GM19328 (cell line): ENCODE measurements around the gene ADAMTS20.
"Not testable (repeated sequence)": the region's sequence is repeated elsewhere in the genome, so short reads cannot be mapped to it uniquely, and the experiment has no call there.

Experiments used
- ATAC-seq: cut with Tn5 transposase; IDR thresholded peaks from one replicate; pipeline ENCODE4 v1.9.1; 2021; ENCODE audit warnings: mild to moderate bottlenecking, moderate library complexity; ENCODE audit not compliant: unreplicated experiment

Gene ADAMTS20

DNA sequence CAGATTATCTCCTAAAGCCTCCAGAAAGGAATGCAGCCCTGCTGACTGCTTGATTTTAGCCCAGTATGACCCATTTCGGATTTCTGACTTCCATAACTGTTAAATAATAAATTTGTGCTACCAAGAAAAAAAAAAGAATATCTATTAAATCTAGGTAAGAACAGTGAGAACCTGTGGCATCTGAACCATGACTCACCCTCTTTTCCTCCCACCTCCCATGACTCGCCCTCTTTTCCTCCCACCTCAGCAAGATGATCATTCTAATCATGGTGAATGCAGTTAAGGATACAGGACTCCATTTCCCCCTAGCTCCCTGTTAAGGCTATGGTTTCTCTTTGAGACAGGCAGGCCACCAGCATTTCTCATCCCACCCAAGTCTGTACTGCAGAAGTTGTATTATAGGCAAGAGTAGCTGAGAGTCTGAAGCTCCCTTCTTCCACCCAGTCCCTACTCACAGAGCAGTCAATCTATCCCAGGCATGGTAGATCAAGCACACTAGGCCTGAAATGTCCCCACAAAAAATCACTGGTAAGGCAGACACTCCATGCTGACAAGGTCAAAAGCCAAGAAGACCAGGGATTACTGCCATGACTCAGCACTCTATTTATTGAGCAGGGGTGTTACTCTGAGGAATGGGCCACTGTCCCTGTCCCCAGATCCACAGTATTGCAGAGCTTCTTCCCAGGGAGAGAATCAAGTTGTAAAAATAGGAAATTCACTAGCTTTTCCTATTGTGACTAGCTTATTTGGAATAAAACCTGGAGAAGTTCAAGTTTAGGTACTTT lies 188.9 kb downstream of the ADAMTS20 start:
- no peak for ATAC-seq

DNA sequence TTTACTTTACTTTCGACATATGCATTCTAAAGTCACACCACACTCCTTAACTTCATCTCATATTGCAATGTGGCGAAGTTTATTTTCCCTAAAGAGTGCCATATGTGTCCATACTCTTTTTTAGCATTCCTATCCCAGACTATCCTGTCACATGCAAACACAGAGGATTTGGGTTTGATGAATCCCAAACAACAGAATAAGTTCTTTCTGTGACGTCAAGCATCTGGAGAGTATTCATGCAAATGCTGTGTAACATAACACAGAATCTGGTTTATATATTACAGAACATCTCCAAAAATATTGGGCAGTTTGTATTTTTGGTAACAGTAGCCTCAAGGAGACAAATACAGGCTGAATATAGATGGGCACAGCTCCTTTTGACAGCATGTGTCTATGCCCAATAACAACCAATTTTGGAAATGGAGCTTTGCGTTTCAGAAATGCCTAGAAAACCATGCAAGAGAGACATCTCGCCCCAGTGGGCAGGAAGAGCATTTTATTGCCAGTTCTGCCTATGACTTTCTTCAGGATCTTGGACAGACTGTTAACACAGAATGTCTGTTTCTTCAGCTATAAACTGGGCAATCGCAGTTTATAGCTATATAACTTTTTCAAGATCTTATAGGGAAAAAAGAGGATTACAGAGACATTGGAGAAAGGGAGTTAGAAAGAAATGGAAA lies 190.8 kb downstream of the ADAMTS20 start:
- ATAC-seq: no peak

DNA sequence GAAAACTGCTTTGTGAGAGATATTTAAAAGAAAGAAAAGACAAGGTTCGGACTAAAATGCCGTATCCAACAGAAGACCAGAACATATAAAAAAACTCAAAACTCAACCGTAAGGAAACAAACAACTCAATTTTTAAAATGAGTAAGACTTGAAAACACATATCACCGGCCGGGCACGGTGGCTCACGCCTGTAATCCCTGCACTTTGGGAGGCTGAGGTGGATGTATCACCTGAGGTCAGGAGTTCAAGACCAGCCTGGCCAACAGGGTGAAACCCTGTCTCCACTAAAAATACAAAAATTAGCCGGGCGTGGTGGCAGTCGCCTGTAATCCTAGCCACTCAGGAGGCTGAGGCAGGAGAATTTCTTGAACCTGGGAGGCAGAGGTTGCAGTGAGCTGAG lies 192.0 kb downstream of the ADAMTS20 start:
- ATAC-seq: not testable (repeated sequence)

DNA sequence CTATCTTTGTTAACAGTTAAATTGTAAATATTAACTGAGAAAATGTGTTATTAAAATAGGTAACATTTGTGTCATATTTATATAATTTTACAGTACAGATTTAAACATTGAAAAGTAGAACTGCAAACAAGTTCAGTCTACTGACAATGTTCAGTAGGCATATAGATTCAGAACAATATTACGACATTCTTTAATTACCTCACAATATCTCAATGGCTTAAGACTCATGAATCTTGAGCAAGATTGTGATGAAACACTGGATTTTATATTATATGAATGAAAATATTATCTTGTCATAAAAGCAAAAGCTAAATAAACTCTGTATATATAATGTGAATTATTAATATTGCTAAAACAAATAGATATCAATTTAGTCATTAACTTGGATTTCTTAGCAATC lies 194.9 kb downstream of the ADAMTS20 start:
- ATAC-seq: no peak

DNA sequence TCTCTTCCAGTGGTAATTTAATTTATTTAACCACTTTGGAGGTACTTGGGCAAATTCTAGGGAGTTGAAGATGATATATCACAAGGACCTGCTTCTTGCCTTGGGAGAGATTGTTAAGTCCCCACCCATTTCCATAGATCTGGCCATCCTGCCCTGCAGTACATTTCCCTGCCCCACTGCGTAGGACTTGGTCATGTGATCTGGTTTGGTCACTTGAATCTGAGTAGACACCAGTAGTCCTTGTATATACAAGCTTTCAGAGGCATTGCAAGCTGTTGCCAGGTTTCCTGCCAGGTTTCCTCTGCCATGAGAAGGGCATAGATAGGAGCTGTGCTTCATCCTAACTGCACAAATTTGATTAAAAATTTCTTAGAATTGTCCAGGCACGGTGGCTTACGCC lies 200.0 kb downstream of the ADAMTS20 start:
- no peak for ATAC-seq

DNA sequence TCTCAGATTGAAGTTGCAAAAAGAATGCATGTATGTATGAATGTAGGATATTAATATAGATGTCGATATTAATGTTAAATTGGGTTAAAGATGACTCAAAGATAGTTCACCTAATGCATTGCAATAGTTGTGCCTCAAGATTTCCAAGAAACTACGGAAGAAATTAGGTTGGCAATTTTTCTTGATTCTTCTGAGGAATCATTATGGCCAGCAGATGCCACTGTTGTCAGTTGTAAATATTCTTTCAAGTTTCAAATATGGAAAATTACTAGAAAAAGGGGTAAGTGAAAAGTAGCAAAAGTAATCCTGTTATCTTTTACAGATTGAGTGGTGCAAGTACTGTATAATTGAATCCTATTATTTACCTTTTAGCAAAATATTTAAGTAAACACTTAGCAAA lies 202.1 kb downstream of the ADAMTS20 start:
- ATAC-seq: no peak

DNA sequence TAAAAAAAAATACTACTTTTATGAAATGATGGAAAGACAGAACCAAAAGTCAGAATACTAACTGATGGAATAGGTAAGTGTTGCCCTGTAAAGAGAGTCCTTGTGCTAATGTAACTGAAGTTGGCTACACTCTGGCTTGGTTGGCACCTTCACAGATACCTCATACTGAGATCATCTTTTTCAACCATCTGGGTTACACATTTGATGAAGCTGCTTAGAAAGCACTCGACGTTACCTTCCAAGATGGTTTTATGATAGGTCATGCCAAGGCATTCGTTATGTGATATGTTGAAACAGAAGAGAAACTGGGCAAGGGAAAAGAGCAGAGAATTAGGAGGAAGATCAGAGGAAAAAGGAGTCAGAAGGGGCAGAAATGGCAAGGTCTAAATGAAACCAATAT lies 203.8 kb downstream of the ADAMTS20 start:
- no peak for ATAC-seq

DNA sequence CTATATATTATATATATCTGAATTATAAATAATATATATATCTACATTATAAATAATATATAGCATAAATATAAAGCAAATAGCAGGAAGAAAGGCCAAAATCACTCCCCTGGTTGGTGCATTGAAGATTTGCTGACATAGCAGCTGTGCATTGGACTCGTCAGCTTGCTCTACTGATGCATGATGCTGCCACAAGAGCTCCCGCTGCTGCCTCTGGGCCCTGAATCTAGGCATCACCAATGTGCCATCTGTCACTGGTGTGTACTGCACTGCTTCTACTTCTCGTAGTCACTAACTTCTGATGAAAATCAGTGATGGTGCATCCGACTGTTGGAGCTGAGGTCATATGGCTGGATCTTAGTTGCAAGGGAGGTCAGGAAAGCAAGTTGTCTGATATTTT lies 205.0 kb downstream of the ADAMTS20 start:
- ATAC-seq: no peak

DNA sequence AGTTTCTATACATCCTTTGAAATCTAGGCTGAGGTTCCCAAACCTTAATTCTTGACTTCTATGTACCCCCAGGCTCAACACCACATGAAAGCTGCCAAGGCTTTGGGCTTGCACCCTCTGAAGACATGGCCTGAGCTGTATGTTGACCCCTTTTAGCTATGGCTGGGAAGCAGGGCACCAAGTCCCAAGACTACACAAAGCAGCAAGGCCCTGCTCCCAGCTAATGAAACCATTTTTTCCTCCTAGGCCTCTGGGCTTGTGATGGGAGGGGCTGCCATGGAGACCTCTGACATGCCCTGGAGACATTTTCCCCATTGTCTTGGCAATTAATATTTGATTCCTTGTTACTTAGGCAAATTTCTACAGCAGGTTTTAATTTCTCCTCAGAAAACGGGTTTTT lies 207.0 kb downstream of the ADAMTS20 start:
- ATAC-seq: no peak

DNA sequence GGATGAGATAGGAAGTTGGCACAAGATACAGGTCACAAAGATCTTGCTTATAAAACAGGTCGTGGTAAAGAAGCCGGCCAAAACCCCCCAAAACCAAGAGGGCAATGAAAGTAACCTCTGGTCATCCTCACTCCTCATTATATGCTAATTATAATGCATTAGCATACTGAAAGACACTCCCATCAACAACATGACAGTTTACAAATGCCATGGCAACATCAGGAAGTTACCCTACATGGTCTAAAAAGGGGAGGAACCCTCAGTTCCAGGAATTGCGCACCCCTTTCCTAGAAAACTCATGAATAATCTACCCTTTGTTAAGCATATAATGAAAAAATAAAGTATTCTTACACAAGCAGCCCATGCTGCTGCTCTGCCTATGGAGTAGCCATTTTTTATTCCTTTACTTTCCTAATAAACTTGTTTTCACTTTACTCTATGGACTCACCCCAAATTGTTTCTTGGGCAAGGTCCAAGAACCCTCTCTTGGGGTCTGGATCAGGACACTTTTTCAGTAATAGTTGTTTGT lies 210.2 kb downstream of the ADAMTS20 start:
- not testable (repeated sequence) for ATAC-seq

DNA sequence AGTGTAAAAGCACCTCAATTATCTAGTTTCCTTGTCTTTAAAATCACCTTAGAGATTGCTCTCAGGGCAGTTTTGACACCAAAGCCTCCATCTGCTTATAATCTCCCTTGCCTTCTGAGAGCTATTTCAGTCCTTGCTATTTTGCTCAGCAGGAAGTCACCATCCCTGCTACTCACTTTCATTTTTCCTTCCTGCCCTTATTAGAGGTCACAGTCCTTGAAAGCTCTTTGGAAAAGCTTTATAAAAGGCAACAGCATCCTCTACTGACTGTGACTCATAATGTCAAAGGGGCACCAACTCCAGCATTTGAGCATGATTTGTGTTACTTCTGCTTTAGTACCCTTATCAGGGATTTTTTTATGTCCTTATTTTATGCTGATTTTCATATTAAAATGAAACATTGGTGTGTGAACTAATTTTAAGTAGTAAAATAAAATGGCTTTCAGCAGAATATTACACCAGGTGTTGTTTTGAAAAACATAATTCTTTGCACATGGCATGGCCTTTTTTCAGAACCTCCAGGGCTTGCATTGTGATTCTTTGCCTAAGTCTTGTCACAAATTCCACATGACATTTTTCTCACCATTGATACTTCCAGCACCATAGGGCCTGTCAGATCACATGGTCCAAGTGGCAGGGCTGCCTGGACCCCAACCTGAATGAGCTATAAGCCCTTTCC lies 213.0 kb downstream of the ADAMTS20 start:
- peak; percentile 46 for ATAC-seq

DNA sequence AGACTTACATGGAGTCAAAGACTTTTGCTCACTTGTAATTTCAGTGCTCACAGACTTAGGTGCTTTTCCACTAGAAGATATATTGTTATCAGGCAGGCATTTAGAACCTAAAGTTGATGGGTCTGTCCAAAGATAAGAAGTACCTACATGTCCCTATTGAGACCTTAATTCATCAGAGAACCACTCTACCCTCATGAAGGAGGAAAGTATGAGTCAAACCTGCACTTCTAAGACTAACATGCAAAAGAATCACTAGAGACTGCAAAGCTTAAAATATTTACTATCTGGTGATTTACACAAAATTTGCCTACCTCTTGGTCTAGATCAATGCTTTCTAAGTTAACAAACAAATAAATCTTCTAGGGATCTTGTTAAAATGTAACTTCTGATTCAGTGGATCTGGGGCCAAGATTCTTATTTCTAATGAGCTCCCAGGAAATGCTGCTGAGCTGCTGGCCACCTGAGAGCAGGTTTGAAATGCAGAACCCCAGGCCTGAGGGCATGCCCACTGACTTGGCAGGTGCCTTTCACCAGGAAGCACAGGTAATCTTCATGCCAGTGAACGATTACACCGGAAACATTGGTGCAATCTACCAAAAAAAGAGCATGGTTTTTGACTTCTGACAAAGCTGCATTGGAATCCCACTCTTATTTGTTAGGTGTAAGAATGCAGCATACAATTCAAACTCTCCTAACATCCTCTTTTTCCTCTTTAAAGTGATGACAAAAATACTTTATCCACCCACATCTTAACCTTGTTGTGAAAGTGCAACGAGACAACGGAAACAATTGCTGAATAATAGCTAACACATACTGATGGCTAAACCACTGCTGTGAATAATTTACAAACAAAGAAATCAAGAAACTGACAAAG lies 214.2 kb downstream of the ADAMTS20 start:
- ATAC-seq: no peak

DNA sequence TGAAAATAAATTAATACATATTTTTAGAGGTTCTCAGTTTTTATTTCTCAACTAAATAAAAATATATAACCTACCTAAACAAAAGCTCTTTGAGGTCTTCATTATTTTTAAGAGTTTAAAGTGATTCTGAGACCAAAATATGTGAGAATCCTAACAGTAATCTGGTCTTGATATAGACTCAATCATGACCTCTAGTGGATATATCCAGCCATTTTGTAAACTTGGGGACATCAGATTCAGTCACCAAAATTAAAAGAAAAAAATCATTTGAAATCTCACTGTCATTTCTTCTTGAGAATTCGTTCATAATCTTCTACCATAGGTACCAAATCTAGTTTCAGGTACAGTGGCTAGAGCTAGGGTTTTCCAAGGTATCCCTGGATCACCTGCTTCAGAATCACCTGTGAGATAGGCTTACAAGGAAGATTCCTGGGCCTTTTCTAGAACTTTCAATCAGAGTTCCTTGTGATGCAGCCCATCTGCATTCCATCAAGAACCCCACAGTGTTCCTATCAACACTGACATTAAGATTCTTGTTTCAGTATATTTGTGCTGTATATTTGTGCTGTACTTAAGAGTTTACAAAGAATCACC lies 214.9 kb downstream of the ADAMTS20 start:
- no peak for ATAC-seq

DNA sequence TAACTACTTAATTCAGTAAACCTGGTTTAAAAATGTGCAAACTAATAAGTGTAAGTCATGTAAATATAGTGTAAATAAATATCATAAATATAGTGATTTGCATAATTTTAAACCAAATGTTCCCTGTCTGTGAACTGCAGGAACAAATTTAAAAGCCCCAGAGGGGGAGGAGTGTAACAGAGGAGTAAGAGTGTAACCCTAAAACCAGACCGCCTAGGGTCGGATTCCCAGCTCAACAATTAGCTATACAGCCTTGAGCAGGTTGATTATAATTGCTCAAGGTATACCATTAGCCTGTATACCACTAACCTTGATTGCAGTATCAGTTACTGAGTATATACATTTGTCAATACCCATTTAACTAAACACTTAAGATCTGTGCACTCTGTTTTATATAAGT lies 218.4 kb downstream of the ADAMTS20 start:
- ATAC-seq: no peak

DNA sequence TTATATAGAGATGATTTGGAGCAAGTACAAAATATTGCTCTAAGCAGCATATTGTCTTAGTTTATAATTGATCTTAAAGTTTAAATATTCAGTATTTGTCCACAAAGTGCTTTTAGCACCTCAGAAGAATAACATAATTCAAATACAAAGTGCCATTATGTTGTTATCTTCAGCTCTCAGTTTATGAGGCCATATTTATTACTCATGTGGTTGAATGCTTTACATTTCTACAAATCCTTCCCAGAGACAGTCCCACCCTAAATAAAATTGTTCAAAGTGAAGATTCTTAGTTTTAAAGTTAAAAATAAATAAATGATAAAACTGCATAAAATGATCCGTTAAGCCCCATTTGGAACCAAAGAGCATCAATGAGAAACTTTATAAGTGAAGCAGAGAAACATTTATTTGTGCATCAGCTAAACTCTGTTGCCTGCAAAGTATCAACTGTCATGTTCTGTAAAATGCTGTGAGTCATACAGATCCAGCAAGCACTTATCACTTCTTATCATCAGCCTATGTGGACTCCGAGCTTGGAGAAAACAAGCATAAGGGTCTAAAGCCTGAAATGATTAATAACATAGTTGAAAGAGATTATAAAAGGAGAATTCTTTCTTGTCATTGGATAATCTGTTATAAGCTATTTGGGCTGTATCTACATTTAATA lies 218.9 kb downstream of the ADAMTS20 start:
- no peak for ATAC-seq

DNA sequence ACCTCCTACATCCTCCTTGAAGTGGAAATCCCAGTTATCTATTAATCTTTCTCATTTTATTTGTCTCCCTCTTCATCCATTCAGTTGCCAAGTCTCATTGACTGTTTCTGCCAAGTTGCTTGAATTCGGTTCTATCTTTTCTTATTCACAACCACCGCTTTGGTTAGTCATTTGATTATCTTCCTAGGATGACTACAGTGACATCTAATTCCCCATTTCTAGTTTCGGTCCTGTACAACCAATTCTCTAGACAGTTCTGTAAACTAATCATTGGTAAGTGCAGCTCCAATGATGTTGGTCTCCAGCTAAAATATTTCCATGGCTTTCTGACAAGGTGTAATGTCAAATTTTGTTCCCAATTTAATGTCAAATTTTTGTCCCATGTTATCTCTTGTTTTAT lies 220.1 kb downstream of the ADAMTS20 start:
- ATAC-seq: no peak

DNA sequence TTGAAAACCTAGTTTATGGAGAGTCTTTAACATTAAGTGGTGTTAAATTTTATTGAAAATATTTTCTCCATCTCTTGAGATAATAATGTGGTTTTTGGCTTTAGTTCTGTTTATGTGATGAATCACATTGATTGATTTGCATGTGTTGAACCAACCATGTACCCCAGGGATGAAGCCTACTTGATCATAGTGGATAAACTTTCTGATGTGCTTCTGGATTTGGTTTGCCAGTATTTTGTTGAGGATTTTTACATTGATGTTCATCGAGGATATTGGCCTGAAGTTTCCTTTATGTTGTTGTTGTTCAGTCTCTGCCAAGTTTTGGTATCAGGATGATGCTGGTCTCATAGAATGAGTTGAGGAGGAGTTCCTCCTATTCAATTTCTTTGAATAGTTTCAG lies 222.6 kb downstream of the ADAMTS20 start:
- no peak for ATAC-seq

DNA sequence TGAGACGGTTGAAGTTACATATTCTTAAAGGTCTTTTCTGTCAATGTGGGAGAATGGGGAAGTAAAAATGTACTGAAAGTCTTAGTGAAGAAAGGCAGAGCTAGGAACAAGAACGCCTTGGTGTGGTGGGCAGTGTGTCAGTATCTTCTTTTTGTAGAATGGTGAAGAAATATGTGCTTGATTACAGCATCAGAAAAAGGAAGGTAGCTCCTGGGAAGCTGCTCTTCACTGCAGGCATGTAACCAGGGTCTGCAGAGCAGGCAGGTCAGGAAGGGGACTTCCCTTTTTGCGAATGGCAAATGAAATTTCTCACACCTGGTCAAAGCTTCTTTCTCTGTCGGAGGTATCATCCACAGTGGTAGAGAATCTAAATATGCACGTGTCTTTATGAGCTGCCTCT lies 226.2 kb downstream of the ADAMTS20 start:
- ATAC-seq: no peak

DNA sequence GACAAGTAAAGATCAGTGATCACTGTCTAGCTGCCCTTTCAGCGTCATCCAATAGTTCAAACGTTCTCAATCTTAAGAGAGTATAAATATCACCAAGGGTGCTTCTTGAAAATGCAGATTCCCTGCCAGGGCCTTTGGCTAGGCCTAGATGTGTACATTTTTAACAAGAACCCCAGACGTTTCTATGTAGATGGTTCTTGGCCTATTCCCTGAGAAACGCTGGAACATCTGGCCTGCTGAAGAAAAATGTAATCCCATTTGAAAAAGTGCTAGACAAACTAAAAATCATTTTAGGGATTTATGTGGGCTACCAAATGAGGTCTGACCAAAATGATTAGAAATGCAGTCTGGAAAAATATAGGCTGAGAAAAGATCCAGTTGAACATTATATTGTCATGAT lies 231.7 kb downstream of the ADAMTS20 start:
- no peak for ATAC-seq

DNA sequence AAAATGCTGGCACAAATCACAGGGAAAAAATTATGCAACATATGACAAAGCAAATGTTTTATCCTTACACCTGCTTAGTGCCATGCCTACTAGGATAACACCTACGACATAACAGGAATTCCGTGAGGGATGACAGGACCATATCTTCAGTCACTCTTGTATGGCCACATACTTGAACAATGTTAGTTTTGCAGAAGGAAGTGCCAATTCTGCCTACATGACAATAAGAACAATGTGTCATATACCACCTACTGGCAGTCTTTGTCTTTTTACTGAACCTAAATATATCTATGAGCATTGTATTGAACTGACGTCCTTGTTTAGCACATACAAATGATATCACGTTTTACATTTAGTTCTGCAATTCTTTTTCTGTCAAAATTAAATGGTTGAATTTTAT lies 234.0 kb downstream of the ADAMTS20 start:
- ATAC-seq: no peak
